Naive thymus-derived CD4-positive, alpha-beta T cell (primary cell): ENCODE measurements around the gene CRTC2. TPM values are rescaled to one million over a fixed set of nuclear protein-coding genes. Genes with fewer than 3 reads are reported as not detected.

Experiments
- microRNA-seq: library from miRNA; unstranded; fragments of <30 nt; microRNA quantifications from one replicate; pipeline ENCODE4 v1.2.0, GENCODE V29; 2022; ENCODE audit warnings: borderline microRNAs expressed
- polyA plus RNA-seq, 2 donors: library from polyadenylated mRNA; unstranded; fragments of 300-500 nt; fragmentation: Illumina TruSeq; gene quantifications; one replicate each; pipeline ENCODE4 v1.2.3, GENCODE V29; 2021
- total RNA-seq, 6 experiments: library from RNA in 5 of 6; stranded (reverse) in 5 of 6; gene quantifications; 1 replicate in 5 of 6; 2 replicates in 1 of 6; pipeline ENCODE4 v1.2.3 and lab custom pipeline; 2021 to 2026

Gene CRTC2
- total and polyA plus RNA-seq, 7 experiments from 2014 or later = 25.2 to 157 (median 111) TPM

Small RNA genes within 50 kb of the gene (microRNA-seq; reads per million reads assigned to microRNA genes)
- gene MIR6737 = not detected

Other genes with a start within 250 kb of the CRTC2 start
- gene INTS3, start 230.6 kb downstream of the CRTC2 start, total RNA-seq = 10 to 100 TPM; 43.6 to 68.1 (median 56.8) TPM
- gene INTS3, start 230.6 kb downstream of the CRTC2 start, polyA plus RNA-seq = 10 to 100 TPM in 1 of 2 donors, 1 to 10 TPM in 1; 9.5 to 14.1 TPM
- gene SLC27A3, start 183.2 kb downstream of the CRTC2 start, total RNA-seq = 10 to 100 TPM in 4 of 5 experiments, 1 to 10 TPM in 1; 9.1 to 34.2 (median 11.6) TPM
- 1 to 10 TPM; 3.4 to 7.2 TPM for gene SLC27A3, start 183.2 kb downstream of the CRTC2 start, polyA plus RNA-seq
- 100 to 1,000 TPM in 1 of 5 experiments, 10 to 100 TPM in 4; 67.3 to 102 (median 75.5) TPM for gene GATAD2B, start 35.6 kb downstream of the CRTC2 start, total RNA-seq
- 1 to 10 TPM; 4.8 to 5.3 TPM for gene GATAD2B, start 35.6 kb downstream of the CRTC2 start, polyA plus RNA-seq
- gene DENND4B, start 11.9 kb downstream of the CRTC2 start, total RNA-seq = 100 to 1,000 TPM; 148 to 223 (median 197) TPM
- gene DENND4B, start 11.9 kb downstream of the CRTC2 start, polyA plus RNA-seq = 10 to 100 TPM; 12.5 to 27.0 TPM
- gene SLC39A1, start 4.9 kb upstream of the CRTC2 start, total RNA-seq = 10 to 100 TPM; 14.4 to 53.2 (median 18.7) TPM
- gene SLC39A1, start 4.9 kb upstream of the CRTC2 start, polyA plus RNA-seq = 10 to 100 TPM; 27.8 to 37.4 TPM
- gene CREB3L4, start 9.3 kb upstream of the CRTC2 start, total RNA-seq = 1 to 10 TPM; 4.6 to 8.4 (median 7.0) TPM
- gene CREB3L4, start 9.3 kb upstream of the CRTC2 start, polyA plus RNA-seq = 1 to 10 TPM; 6.2 to 7.7 TPM
- 100 to 1,000 TPM in 3 of 5 experiments, 10 to 100 TPM in 2; 78.4 to 134 (median 104) TPM for gene JTB, start 19.1 kb upstream of the CRTC2 start, total RNA-seq
- gene JTB, start 19.1 kb upstream of the CRTC2 start, polyA plus RNA-seq = 100 to 1,000 TPM; 294 to 319 TPM
- gene RAB13, start 27.7 kb upstream of the CRTC2 start, total RNA-seq = 1 to 10 TPM in 2 of 5 experiments, under 1 TPM in 2, not detected in 1; 0.45 to 2.2 (median 1.4) TPM
- gene RAB13, start 27.7 kb upstream of the CRTC2 start, polyA plus RNA-seq = not detected
- 1,000 to 10,000 TPM; 2,313 to 8,530 (median 5,699) TPM for gene RPS27, start 32.1 kb upstream of the CRTC2 start, total RNA-seq
- gene RPS27, start 32.1 kb upstream of the CRTC2 start, polyA plus RNA-seq = over 10,000 TPM; 24,536 to 29,571 TPM
- under 1 TPM in 4 of 5 experiments, not detected in 1; 0.11 to 0.16 (median 0.15) TPM for gene NUP210L, start 196.5 kb upstream of the CRTC2 start, total RNA-seq
- not detected for gene NUP210L, start 196.5 kb upstream of the CRTC2 start, polyA plus RNA-seq
- 100 to 1,000 TPM; 264 to 688 (median 281) TPM for gene TPM3, start 233.5 kb upstream of the CRTC2 start, total RNA-seq
- 100 to 1,000 TPM; 653 to 718 TPM for gene TPM3, start 233.5 kb upstream of the CRTC2 start, polyA plus RNA-seq
- not detected for gene CFAP141, start 247.7 kb upstream of the CRTC2 start, total RNA-seq
- gene CFAP141, start 247.7 kb upstream of the CRTC2 start, polyA plus RNA-seq = not detected